Pancreas (tissue), 10 donors: Measurements from ENCODE around the gene ACKR3. TPM values are rescaled to one million over a fixed set of nuclear protein-coding genes. Genes with fewer than 3 reads are reported as not detected.

Experiments
- ATAC-seq, 4 donors: fragments of 200-7000 bp; cut with Tn5 transposase; one replicate each; pipeline versions ENCODE4 v1.8.0 to v1.9.1; 2020; ENCODE audit warnings: mild to moderate bottlenecking in 4 of 4, moderate library complexity in 4 of 4
- DNase-seq, 6 donors: peaks; one replicate each; pipeline ENCODE4 v3.0.0-alpha.2; 2020
- FAIRE-seq: peaks from 2 replicates; lab custom pipeline; 2012; peaks lifted over from hg19 to GRCh38; lab: Jason Lieb, UNC
- H3K27ac ChIP-seq, 4 donors: fragments of 200-600 bp; sonication (generic); 1 replicate in 3 of 4; 2 replicates in 1 of 4; pipeline versions ENCODE4 v1.5.0 to v1.8.0; 2020
- H3K27me3 ChIP-seq, 4 donors: fragments of 200-600 bp; one replicate each; pipeline ENCODE4 v1.8.0; 2021
- H3K36me3 ChIP-seq, 3 donors: fragments of 200-600 bp; sonication (generic) in 1 of 3; one replicate each; pipeline versions ENCODE4 v1.5.0 to v1.8.0; 2020 to 2021
- H3K4me1 ChIP-seq, 3 donors: fragments of 200-600 bp; one replicate each; pipeline ENCODE4 v1.8.0; 2021
- H3K4me3 ChIP-seq, 4 donors: fragments of 200-600 bp; sonication (generic) in 2 of 4; one replicate each; pipeline versions ENCODE4 v1.5.0 to v1.8.0; 2020 to 2021
- H3K9me3 ChIP-seq, 4 donors: fragments of 200-600 bp; one replicate each; pipeline ENCODE4 v1.8.0; 2021
- WGBS, 2 donors: extraction: QIAGEN DNeasy Blood & Tissue Kit; methylation state at CpG; one replicate each; pipeline ENCODE4 v1.1.7; 2013; 5-methylcytosine and 5-hydroxymethylcytosine counted together
- intact Hi-C, 3 donors: fragments of 100-400 bp; cut with DNase I; formaldehyde crosslinking; loops; one replicate each; pipeline versions ENCODE4 v1.11.1 to v1.14.2; 2022
- polyA plus RNA-seq, 2 donors: library from polyadenylated mRNA; stranded (reverse); fragments of 200-250 nt; gene quantifications; one replicate each; pipeline ENCODE4 v1.2.3, GENCODE V29; 2013
- total RNA-seq, 6 donors: library from RNA; stranded (reverse); fragmentation: NEBNext Ultra II Directional in 4 of 6; extraction: Animal tissue kit (Norgen Biotek cat#: 25700) in 4 of 6; gene quantifications; one replicate each; pipeline versions ENCODE4 v1.2.1 to v1.2.4, GENCODE V29; 2021 to 2023
- TF ChIP-seq, protein P1 (sequence below), 4 donors: fragments of 200-600 bp; sonication (generic) in 3 of 4; IDR thresholded peaks; one replicate each; pipeline versions ENCODE4 v1.5.0 to v1.8.0; 2021; ENCODE audit warnings: antibody characterized with exemption in 4 of 4
- donor health status: healthy with polysubstance abuse.
- donor health status: DM: no; HTN: no; CAD: no; lungs with moderate emphysema.
- donor health status: DM: no; HTN: no; CAD: no.
- donor health status: control.
- donor health status: control.
- donor health status: Bipolar disorder and iron deficiency.
- donor health status: DM: yes; HTN: yes; CAD: no.
- donor health status: DM: no; HTN: no; CAD: no.
- donor health status: DM: no; HTN: no; CAD: no.
- donor health status: DM: yes; HTN: yes; CAD: no.

ACKR3 gene
- total and polyA plus RNA-seq, 8 donors = 6.2 to 30.3 (median 12.9) TPM

DNA sequence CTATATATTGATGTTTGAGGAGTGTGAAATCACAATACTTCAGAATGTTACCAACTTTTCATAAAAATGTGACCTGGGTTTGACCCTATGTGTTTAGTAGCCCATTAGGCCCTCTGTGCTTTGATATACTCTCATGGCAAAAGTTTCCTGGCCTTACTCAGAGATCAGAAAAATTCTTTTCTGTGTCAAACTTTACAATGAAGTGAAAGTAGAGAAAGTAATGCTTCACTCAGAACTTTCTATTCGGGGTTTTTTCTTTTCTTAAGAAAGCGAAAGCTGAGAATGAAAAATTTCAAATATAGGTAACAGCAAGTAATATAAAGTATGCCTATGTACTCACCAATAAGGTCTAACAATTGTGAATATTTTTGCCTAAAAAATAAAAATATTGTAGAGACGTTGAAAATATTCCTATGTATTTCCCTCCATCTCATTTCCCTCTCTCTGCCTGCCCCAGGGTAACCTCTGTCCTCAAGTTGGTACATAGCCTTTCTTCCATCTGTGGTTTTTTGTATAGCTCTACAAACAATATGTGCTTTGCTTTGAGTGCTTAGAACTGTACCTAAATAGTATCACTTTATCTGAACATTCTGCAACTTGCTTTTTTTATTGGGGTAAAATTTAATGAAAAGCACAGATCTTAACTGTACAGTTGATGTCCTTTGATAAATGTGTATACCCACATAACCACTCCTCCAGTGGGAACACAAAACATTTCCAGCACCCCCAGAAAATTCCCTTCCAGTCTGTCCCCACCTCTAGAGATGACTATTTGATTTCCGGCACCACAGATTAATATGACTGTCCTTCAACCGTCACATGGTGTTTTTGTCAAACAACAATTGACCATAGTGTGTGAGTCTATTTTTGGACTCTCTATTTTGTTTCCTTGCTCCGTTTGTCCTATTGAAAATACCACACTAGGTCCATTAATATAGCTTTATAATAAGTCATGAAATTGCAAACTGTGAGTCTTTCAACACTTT, 10.3 kb upstream of the ACKR3 start:
- 67 to 75% methylated on average over 6 of the region's 6 CpGs for WGBS, 2 donors
- FAIRE-seq (no peak), DNase-seq (no peak), ATAC-seq (no peak)
- intact Hi-C loops = no loop called here
- Histone ChIP-seq H3K27me3 (no peaks in the 10 kb centered on the region), H3K4me3 (no peak overlapping the region), H3K4me1 (no peaks in the 10 kb centered on the region), H3K9me3 (no peaks in the 10 kb centered on the region), H3K27ac (no peak overlapping the region), H3K36me3 (no peaks in the 10 kb centered on the region)
- TF ChIP-seq, protein P1, sequence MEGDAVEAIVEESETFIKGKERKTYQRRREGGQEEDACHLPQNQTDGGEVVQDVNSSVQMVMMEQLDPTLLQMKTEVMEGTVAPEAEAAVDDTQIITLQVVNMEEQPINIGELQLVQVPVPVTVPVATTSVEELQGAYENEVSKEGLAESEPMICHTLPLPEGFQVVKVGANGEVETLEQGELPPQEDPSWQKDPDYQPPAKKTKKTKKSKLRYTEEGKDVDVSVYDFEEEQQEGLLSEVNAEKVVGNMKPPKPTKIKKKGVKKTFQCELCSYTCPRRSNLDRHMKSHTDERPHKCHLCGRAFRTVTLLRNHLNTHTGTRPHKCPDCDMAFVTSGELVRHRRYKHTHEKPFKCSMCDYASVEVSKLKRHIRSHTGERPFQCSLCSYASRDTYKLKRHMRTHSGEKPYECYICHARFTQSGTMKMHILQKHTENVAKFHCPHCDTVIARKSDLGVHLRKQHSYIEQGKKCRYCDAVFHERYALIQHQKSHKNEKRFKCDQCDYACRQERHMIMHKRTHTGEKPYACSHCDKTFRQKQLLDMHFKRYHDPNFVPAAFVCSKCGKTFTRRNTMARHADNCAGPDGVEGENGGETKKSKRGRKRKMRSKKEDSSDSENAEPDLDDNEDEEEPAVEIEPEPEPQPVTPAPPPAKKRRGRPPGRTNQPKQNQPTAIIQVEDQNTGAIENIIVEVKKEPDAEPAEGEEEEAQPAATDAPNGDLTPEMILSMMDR (IDR thresholded peaks at IDR 0.05) = no peak

DNA sequence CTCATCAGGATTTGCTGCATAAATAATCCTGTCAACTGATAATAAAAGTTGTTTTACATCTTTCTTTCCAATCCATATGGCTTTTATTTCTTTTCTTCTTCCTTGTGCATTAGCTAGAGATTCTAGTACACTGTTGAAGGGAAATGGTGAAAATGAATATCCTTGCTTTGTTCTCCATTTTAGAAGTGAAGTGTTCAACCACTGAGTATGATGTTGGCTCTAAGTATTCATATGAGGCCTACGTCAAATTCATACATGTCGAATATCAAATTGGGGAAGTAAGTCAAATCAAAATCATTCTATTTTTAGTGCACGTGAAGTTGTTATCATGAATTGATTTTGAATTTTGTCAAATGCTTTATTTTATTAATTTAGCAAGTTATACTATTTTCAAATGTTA, 7.8 kb upstream of the ACKR3 start:
- ATAC-seq = no peak
- Histone ChIP-seq H3K4me3 (no peak overlapping the region), H3K9me3 (no peaks in the 10 kb centered on the region), H3K36me3 (no peaks in the 10 kb centered on the region), H3K4me1 (no peaks in the 10 kb centered on the region), H3K27ac (no peak overlapping the region), H3K27me3 (no peaks in the 10 kb centered on the region)
- 86 to 90% methylated on average over 3 of the region's 3 CpGs for WGBS, 2 donors
- DNase-seq = no peak
- TF ChIP-seq, protein P1 (IDR thresholded peaks at IDR 0.05) = no peak
- no peak for FAIRE-seq
- intact Hi-C loops = no loop called here

DNA sequence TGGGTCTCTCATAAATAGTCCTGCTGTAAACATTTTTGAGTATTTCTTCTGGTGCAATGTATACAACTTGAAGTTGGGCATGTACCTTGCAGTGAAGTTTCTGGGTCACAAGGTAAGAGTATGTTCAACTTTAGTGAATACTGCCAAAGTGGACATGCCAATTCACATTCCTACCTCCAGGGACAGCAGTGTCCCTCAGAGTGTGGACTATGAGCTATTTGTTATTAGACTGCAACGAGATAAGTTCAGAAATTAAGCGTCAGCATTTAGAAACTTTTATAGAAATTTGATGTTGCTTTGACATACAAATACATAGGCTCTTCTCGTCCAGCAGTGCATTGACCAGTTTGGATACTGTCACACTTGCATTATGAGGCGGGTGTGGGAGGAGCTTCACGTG, 7.2 kb upstream of the ACKR3 start:
- no peaks in the 10 kb centered on the region for H3K36me3 ChIP-seq
- no peak for FAIRE-seq
- peak in 2 of 6 donors; percentile 39 to 65 for DNase-seq
- no peaks in the 10 kb centered on the region for H3K9me3 ChIP-seq
- H3K27me3 ChIP-seq = no peaks in the 10 kb centered on the region
- no peak overlapping the region for H3K27ac ChIP-seq
- TF ChIP-seq, protein P1 (IDR thresholded peaks at IDR 0.05) = peak; percentile 69 to 79 (median 70)
- H3K4me1 ChIP-seq = no peaks in the 10 kb centered on the region
- intact Hi-C loops = no loop called here
- peak; percentile 79 to 96 (median 88) for ATAC-seq
- WGBS, 2 donors = 54% methylated on average over 5 of the region's 5 CpGs
- no peak overlapping the region for H3K4me3 ChIP-seq

DNA sequence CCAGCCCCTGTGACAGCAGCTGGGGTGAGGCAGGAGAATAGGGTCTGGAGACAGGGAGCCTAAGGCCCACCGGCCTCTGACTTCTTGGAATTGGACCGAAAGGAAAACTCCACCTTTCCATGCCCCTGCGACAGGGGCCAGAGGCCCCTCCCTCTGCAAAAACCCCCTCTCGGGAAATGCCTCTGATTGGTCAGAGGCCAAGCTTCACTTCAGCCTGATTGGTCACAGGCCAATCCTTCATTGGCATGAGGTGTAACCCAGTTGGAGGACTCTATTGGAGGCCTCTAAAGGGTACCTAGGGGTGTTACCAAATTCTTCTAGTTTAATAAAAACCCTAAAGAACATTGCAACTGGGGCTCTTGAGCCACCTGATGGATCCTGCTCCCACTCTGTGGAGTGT, 5.7 kb upstream of the ACKR3 start:
- 94 to 98% methylated on average over 4 of the region's 4 CpGs for WGBS, 2 donors
- no peak for ATAC-seq
- Histone ChIP-seq H3K4me3 (no peak overlapping the region), H3K27ac (no peak overlapping the region), H3K4me1 (peaks cover 0 to 6% (median 0%) of the 10 kb centered on the region in 3 donors), H3K27me3 (no peaks in the 10 kb centered on the region), H3K9me3 (no peaks in the 10 kb centered on the region), H3K36me3 (no peaks in the 10 kb centered on the region)
- FAIRE-seq = no peak
- TF ChIP-seq, protein P1 (IDR thresholded peaks at IDR 0.05) = no peak
- intact Hi-C loops = no loop called here
- DNase-seq = no peak

DNA sequence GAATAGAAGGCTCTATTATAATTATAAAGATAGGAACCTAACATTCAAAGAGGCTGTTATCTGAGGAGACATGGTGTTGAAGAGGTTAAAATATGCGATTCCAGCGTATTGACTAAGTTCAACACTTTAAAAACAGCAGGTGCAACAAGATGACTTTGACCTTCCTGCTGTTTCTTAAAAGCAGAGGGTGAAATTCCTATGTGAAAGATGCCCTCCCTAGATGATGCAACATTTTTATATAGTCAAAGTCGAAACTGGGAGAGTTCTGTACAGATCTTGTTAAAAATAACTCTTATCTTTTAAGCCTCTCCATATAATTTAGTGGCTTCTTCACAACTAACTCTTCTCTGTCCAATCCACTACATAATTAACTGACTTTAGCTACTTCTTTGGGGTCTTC, 4.4 kb upstream of the ACKR3 start:
- FAIRE-seq (no peak), DNase-seq (no peak), ATAC-seq (no peak)
- Histone ChIP-seq H3K27me3 (no peaks in the 10 kb centered on the region), H3K4me1 (peaks cover 0 to 8% (median 0%) of the 10 kb centered on the region in 3 donors), H3K4me3 (no peak overlapping the region), H3K9me3 (no peaks in the 10 kb centered on the region), H3K27ac (no peak overlapping the region), H3K36me3 (no peaks in the 10 kb centered on the region)
- TF ChIP-seq, protein P1 (IDR thresholded peaks at IDR 0.05) = no peak
- intact Hi-C loops = no loop called here
- WGBS, 2 donors = 52 to 66% methylated on average over 3 of the region's 3 CpGs
